ENCODE results near the gene ZSCAN5B.
"Not testable (repeated sequence)": the region's sequence is repeated elsewhere in the genome, so short reads cannot be mapped to it uniquely, and the experiment has no call there.

The ZSCAN5B gene

GRCh38 chr19:56197646-56198045 lies at the start of gene ZSCAN5B:
Gene ZSCAN5B, minus strand, starts transcription at chr19:56197783. Its CDS starts 4,731 bp downstream, at chr19:56193052.
- DNase-seq (ENCODE audit: extremely low spot score); POLR2A ChIA-PET; CTCF ChIA-PET: not testable (repeated sequence)

- CTCF ChIA-PET, POLR2A ChIA-PET: not testable (repeated sequence)
Observed at GRCh38 chr19:56245764-56246163, 48.2 kb upstream of the ZSCAN5B start.

GRCh38 chr19:56245121-56245740 lies 47.6 kb upstream of the ZSCAN5B start:
- POLR2A ChIA-PET: no interaction called here
- no peak for DNase-seq (ENCODE audit: extremely low spot score)
- CTCF ChIA-PET: no interaction called here
- no peak for TF ChIP-seq SUZ12 (IDR thresholded peaks at IDR 0.05)

More at GRCh38 chr19:56245764-56246163, 48.2 kb upstream of the ZSCAN5B start:
- not testable (repeated sequence) for DNase-seq (ENCODE audit: extremely low spot score)

GRCh38 chr19:56223481-56223880 lies 25.9 kb upstream of the ZSCAN5B start:
- ChIA-PET POLR2A (no interaction called here), CTCF (interaction anchor here (0.6 kb wide), 1 partner anchor 10 kb away, joined by 3 read pairs; no protein-coding TSS in a partner anchor)
- no peak for DNase-seq (ENCODE audit: extremely low spot score)
- no peak for TF ChIP-seq ZNF384 (IDR thresholded peaks at IDR 0.05)
- TF ChIP-seq TARDBP (IDR thresholded peaks at IDR 0.05): no peak

- ChIA-PET POLR2A (no interaction called here), CTCF (no interaction called here)
- TF ChIP-seq ZNF384 (IDR thresholded peaks at IDR 0.05) (no peak), ARNT (IDR thresholded peaks at IDR 0.05) (no peak), L3MBTL2 (conservative IDR thresholded peaks at IDR 0.05) (no peak), FOXM1 (IDR thresholded peaks at IDR 0.05; ENCODE audit: borderline replicate concordance) (no peak), FOXK2 (IDR thresholded peaks at IDR 0.05) (no peak), NFRKB (IDR thresholded peaks at IDR 0.05) (no peak), HDGF (IDR thresholded peaks at IDR 0.05; ENCODE audit: borderline replicate concordance) (no peak), SUZ12 (IDR thresholded peaks at IDR 0.05) (no peak)
- no peak for DNase-seq (ENCODE audit: extremely low spot score)
Observed at GRCh38 chr19:56222901-56223300, 25.3 kb upstream of the ZSCAN5B start.

GRCh38 chr19:56221851-56222250 lies 24.3 kb upstream of the ZSCAN5B start:
- ChIA-PET CTCF (no interaction called here), POLR2A (no interaction called here)
- DNase-seq (ENCODE audit: extremely low spot score): no peak
- TF ChIP-seq BHLHE40 (IDR thresholded peaks at IDR 0.05; ENCODE audit: borderline replicate concordance): no peak

- CTCF ChIA-PET; POLR2A ChIA-PET; DNase-seq (ENCODE audit: extremely low spot score): not testable (repeated sequence)
Observed at GRCh38 chr19:56221442-56221841, 23.9 kb upstream of the ZSCAN5B start.

GRCh38 chr19:56218961-56219360 lies 21.4 kb upstream of the ZSCAN5B start:
- TF ChIP-seq TARDBP (IDR thresholded peaks at IDR 0.05) (no peak), PKNOX1 (IDR thresholded peaks at IDR 0.05) (no peak), ARNT (IDR thresholded peaks at IDR 0.05) (no peak), CTBP1 (IDR thresholded peaks at IDR 0.05; ENCODE audit: borderline replicate concordance) (no peak), SP1 (IDR thresholded peaks at IDR 0.05) (no peak), ELF4 (IDR thresholded peaks at IDR 0.05) (no peak), FOXM1 (IDR thresholded peaks at IDR 0.05; ENCODE audit: borderline replicate concordance) (no peak), FOXA1 (IDR thresholded peaks at IDR 0.05) (no peak), FOXK2 (IDR thresholded peaks at IDR 0.05) (no peak), NFRKB (IDR thresholded peaks at IDR 0.05) (no peak), HDGF (IDR thresholded peaks at IDR 0.05; ENCODE audit: borderline replicate concordance) (no peak), L3MBTL2 (conservative IDR thresholded peaks at IDR 0.05) (no peak), SUZ12 (IDR thresholded peaks at IDR 0.05) (no peak), BHLHE40 (IDR thresholded peaks at IDR 0.05; ENCODE audit: borderline replicate concordance) (no peak), LEF1 (IDR thresholded peaks at IDR 0.05; ENCODE audit: borderline replicate concordance) (no peak)
- no peak for DNase-seq (ENCODE audit: extremely low spot score)
- ChIA-PET POLR2A (no interaction called here), CTCF (no interaction called here)

GRCh38 chr19:56217039-56217949 lies 19.7 kb upstream of the ZSCAN5B start:
- TF ChIP-seq TARDBP (IDR thresholded peaks at IDR 0.05) (no peak), CTBP1 (IDR thresholded peaks at IDR 0.05; ENCODE audit: borderline replicate concordance) (no peak), LEF1 (IDR thresholded peaks at IDR 0.05; ENCODE audit: borderline replicate concordance) (no peak), L3MBTL2 (conservative IDR thresholded peaks at IDR 0.05) (no peak)
- ChIA-PET POLR2A (no interaction called here), CTCF (no interaction called here)
- DNase-seq (ENCODE audit: extremely low spot score): no peak
